NAMALWA (cell line): Measurements from ENCODE around the gene PARD3.
"Not testable (repeated sequence)": the region's sequence is repeated elsewhere in the genome, so short reads cannot be mapped to it uniquely, and the experiment has no call there.

ENCODE experiments used
- DNase-seq: peaks from one replicate; pipeline ENCODE4 v3.0.0-alpha.2; 2015; ENCODE audit warnings: low spot score

PARD3 gene

GRCh38 chr10:34815185-34816084, at the start of gene PARD3:
Gene PARD3 (minus strand): TSS chr10:34815296. CDS start chr10:34814995, 301 bp downstream.
- no peak for DNase-seq

- no peak for DNase-seq
These were observed 49.3 kb upstream of the PARD3 start for GRCh38 chr10:34864149-34865067.

- DNase-seq: no peak
These were observed 47.8 kb upstream of the PARD3 start for GRCh38 chr10:34862892-34863291.

GRCh38 chr10:34861293-34862021, 46.4 kb upstream of the PARD3 start:
- DNase-seq: no peak

- DNase-seq: no peak
These were observed 44.1 kb upstream of the PARD3 start for GRCh38 chr10:34859170-34859569.

GRCh38 chr10:34858003-34858402, 42.9 kb upstream of the PARD3 start:
- no peak for DNase-seq

GRCh38 chr10:34854147-34854601, 39.1 kb upstream of the PARD3 start:
- no peak for DNase-seq

- DNase-seq: no peak
These were observed 38.3 kb upstream of the PARD3 start for GRCh38 chr10:34853357-34853756.

- no peak for DNase-seq
These were observed 35.5 kb upstream of the PARD3 start for GRCh38 chr10:34850558-34850957.

- DNase-seq: no peak
These were observed 34.9 kb upstream of the PARD3 start for GRCh38 chr10:34850036-34850435.

GRCh38 chr10:34845070-34845469, 30.0 kb upstream of the PARD3 start:
- DNase-seq: no peak

GRCh38 chr10:34844448-34844847, 29.4 kb upstream of the PARD3 start:
- no peak for DNase-seq

GRCh38 chr10:34843470-34843869, 28.4 kb upstream of the PARD3 start:
- DNase-seq: not testable (repeated sequence)

- DNase-seq: no peak
These were observed 23.3 kb upstream of the PARD3 start for GRCh38 chr10:34838366-34838900.

GRCh38 chr10:34835908-34836508, 20.9 kb upstream of the PARD3 start:
- DNase-seq: peak; percentile 44

- DNase-seq: no peak
These were observed 19.2 kb upstream of the PARD3 start for GRCh38 chr10:34834274-34834673.

GRCh38 chr10:34830217-34830822, 15.2 kb upstream of the PARD3 start:
- no peak for DNase-seq

GRCh38 chr10:34826857-34827766, 12.0 kb upstream of the PARD3 start:
- DNase-seq: no peak

- DNase-seq: no peak
These were observed 11.1 kb upstream of the PARD3 start for GRCh38 chr10:34826221-34826620.

- no peak for DNase-seq
These were observed 10.3 kb upstream of the PARD3 start for GRCh38 chr10:34825414-34825813.
